Caco-2 (cell line): Measurements from ENCODE around the gene PPIL3. TPM values are rescaled to one million over a fixed set of nuclear protein-coding genes. Genes with fewer than 3 reads are reported as not detected.

ENCODE experiments used
- BruUV-seq: library from RNA; stranded (reverse); fragments of 400-500 nt; replicated peaks from 2 replicates; lab custom pipeline; 2021; lab: Mats Ljungman, UMichigan
- CTCF ChIA-PET: fragments of 300-600 bp; sonication (Branson Sonifier 250); formaldehyde crosslinking; loops from one replicate; lab custom pipeline; 2022; ENCODE audit warnings: antibody characterized with exemption; lab: Charles Lee
- POLR2A ChIA-PET: fragments of 300-600 bp; sonication (Branson Sonifier 250); formaldehyde crosslinking; loops from one replicate; lab custom pipeline; 2022; ENCODE audit warnings: antibody characterized with exemption; lab: Charles Lee
- DNase-seq, 2 experiments: peaks; one replicate each; pipeline versions ENCODE4 v3.0.0 to v3.0.0-alpha.2; 2020 to 2022
- H3K27me3 ChIP-seq: replicated peaks from 2 replicates; pipeline ENCODE4 v1.6.0; 2011; ENCODE audit warnings: low read length; ENCODE audit not compliant: control insufficient read depth, insufficient read depth
- H3K36me3 ChIP-seq: 2 replicates; pipeline ENCODE4 v1.5.1; 2011; ENCODE audit warnings: low read length; ENCODE audit not compliant: control insufficient read depth, insufficient read depth
- H3K4me1 ChIP-seq: fragments of 250-450 bp; sonication (Bioruptor Pico); 2 replicates; pipeline ENCODE4 v1.5.1; 2020; ENCODE audit warnings: mild to moderate bottlenecking
- H3K4me3 ChIP-seq: 2 replicates; pipeline ENCODE4 v1.5.1; 2011; ENCODE audit warnings: low read depth, mild to moderate bottlenecking, control low read depth, low read length
- H3K9me3 ChIP-seq: fragments of 250-450 bp; sonication (Bioruptor Pico); 2 replicates; pipeline ENCODE4 v1.5.1; 2020; ENCODE audit warnings: mild to moderate bottlenecking, moderate library complexity
- H3K27ac Mint-ChIP-seq: one replicate; pipeline ENCODE4 v1.8.0; 2022; ENCODE audit warnings: mixed read lengths; ENCODE audit not compliant: unreplicated experiment
- H3K27me3 Mint-ChIP-seq: one replicate; pipeline ENCODE4 v1.8.0; 2022; ENCODE audit warnings: mixed read lengths; ENCODE audit not compliant: insufficient read depth, unreplicated experiment
- H3K36me3 Mint-ChIP-seq: one replicate; pipeline ENCODE4 v1.8.0; 2022; ENCODE audit warnings: mild to moderate bottlenecking, mixed read lengths; ENCODE audit not compliant: insufficient read depth, unreplicated experiment
- H3K4me1 Mint-ChIP-seq: one replicate; pipeline ENCODE4 v1.8.0; 2022; ENCODE audit warnings: low read depth, mixed read lengths; ENCODE audit not compliant: unreplicated experiment
- H3K4me3 Mint-ChIP-seq: one replicate; pipeline ENCODE4 v1.8.0; 2022; ENCODE audit warnings: mild to moderate bottlenecking, moderate library complexity, mixed read lengths; ENCODE audit not compliant: unreplicated experiment
- H3K9me3 Mint-ChIP-seq: one replicate; pipeline ENCODE4 v1.8.0; 2022; ENCODE audit warnings: mixed read lengths; ENCODE audit not compliant: unreplicated experiment
- CTCF ChIP-seq, 2 experiments: fragments of 200-600 bp in 1 of 2; IDR thresholded peaks; 1 replicate in 1 of 2; 2 replicates in 1 of 2; pipeline versions ENCODE4 v1.5.1 to v1.8.0; 2011 to 2022; ENCODE audit warnings: antibody characterized with exemption in 1 of 2, control low read depth in 1 of 2, inconsistent platforms in 1 of 2, low read depth in 1 of 2, low read length in 1 of 2, mild to moderate bottlenecking in 1 of 2, moderate library complexity in 1 of 2; ENCODE audit not compliant: insufficient read depth in 1 of 2, severe bottlenecking in 1 of 2, unreplicated experiment in 1 of 2
- intact Hi-C: fragments of 100-400 bp; cut with micrococcal nuclease; formaldehyde crosslinking; loops from one replicate; pipeline ENCODE4 v1.10.0; 2022; ENCODE audit not compliant: unreplicated experiment
- total RNA-seq: library from RNA; stranded (reverse); gene quantifications from 2 replicates; pipeline ENCODE4 v1.2.3, GENCODE V29; 2022

PPIL3 gene
- total RNA-seq, 1 experiment from 2014 or later: 17.6 TPM

- H3K9me3 Mint-ChIP-seq: no peaks in the 10 kb centered on the region
- Histone ChIP-seq H3K4me1 (no peaks in the 10 kb centered on the region), H3K9me3 (peaks cover 12% of the 10 kb centered on the region), H3K4me3 (no peak overlapping the region), H3K36me3 (no peaks in the 10 kb centered on the region), H3K27me3 (no peaks in the 10 kb centered on the region)
- DNase-seq: no peak
- POLR2A ChIA-PET: no interaction called here
- peaks cover 3% of the 10 kb centered on the region for H3K27me3 Mint-ChIP-seq
- no peaks in the 10 kb centered on the region for H3K4me1 Mint-ChIP-seq
- intact Hi-C loops: no loop called here
- no TSS peak for BruUV-seq
- no peak overlapping the region for H3K4me3 Mint-ChIP-seq
- no peaks in the 10 kb centered on the region for H3K36me3 Mint-ChIP-seq
- CTCF ChIA-PET: no interaction called here
- no peak for TF ChIP-seq CTCF (IDR thresholded peaks at IDR 0.05; ENCODE audit: insufficient read depth in 1 of 2, low read depth in 1 of 2, low read length in 1 of 2, severe bottlenecking in 1 of 2, unreplicated experiment in 1 of 2)
- no peak overlapping the region for H3K27ac Mint-ChIP-seq
Measured at GRCh38 chr2:200839513-200839912, 49.4 kb downstream of the PPIL3 start.

- no peak for TF ChIP-seq CTCF (IDR thresholded peaks at IDR 0.05; ENCODE audit: insufficient read depth in 1 of 2, low read depth in 1 of 2, low read length in 1 of 2, severe bottlenecking in 1 of 2, unreplicated experiment in 1 of 2)
- Mint-ChIP-seq H3K27me3 (no peaks in the 10 kb centered on the region), H3K4me3 (no peak overlapping the region), H3K9me3 (no peaks in the 10 kb centered on the region), H3K27ac (no peak overlapping the region), H3K36me3 (peaks cover 3% of the 10 kb centered on the region), H3K4me1 (no peaks in the 10 kb centered on the region)
- ChIA-PET POLR2A (no interaction called here), CTCF (no interaction called here)
- H3K36me3 ChIP-seq: no peaks in the 10 kb centered on the region
- no peaks in the 10 kb centered on the region for H3K4me1 ChIP-seq
- no peaks in the 10 kb centered on the region for H3K27me3 ChIP-seq
- no peak for DNase-seq
- intact Hi-C loops: no loop called here
- H3K9me3 ChIP-seq: peaks cover 12% of the 10 kb centered on the region
- no peak overlapping the region for H3K4me3 ChIP-seq
- no TSS peak for BruUV-seq
Measured at GRCh38 chr2:200834701-200835100, 54.2 kb downstream of the PPIL3 start.

- POLR2A ChIA-PET: no interaction called here
- Mint-ChIP-seq H3K27ac (peak overlapping the region; percentile 15), H3K36me3 (peaks cover 46% of the 10 kb centered on the region), H3K9me3 (no peaks in the 10 kb centered on the region), H3K4me3 (no peak overlapping the region), H3K4me1 (no peaks in the 10 kb centered on the region), H3K27me3 (no peaks in the 10 kb centered on the region)
- Histone ChIP-seq H3K9me3 (no peaks in the 10 kb centered on the region), H3K36me3 (no peaks in the 10 kb centered on the region), H3K4me1 (no peaks in the 10 kb centered on the region), H3K4me3 (no peak overlapping the region), H3K27me3 (no peaks in the 10 kb centered on the region)
- BruUV-seq: no TSS peak
- no peak for TF ChIP-seq CTCF (IDR thresholded peaks at IDR 0.05; ENCODE audit: insufficient read depth in 1 of 2, low read depth in 1 of 2, low read length in 1 of 2, severe bottlenecking in 1 of 2, unreplicated experiment in 1 of 2)
- intact Hi-C loops: no loop called here
- no peak for DNase-seq
- CTCF ChIA-PET: no interaction called here
Measured at GRCh38 chr2:200829258-200829655, 59.6 kb downstream of the PPIL3 start.
